AG09319 (cell line): ENCODE data around the gene MFN2.

Experiments
- DNase-seq: peaks from one replicate; pipeline ENCODE4 v3.0.0-alpha.2; 2010; ENCODE audit warnings: low read depth; ENCODE audit errors: extremely low read depth
- TF ChIP-seq, protein P1 (sequence below): IDR thresholded peaks from 2 replicates; pipeline ENCODE4 v1.5.1; 2011; ENCODE audit warnings: low read depth, mild to moderate bottlenecking, inconsistent platforms, low read length, moderate library complexity

The MFN2 gene

DNA sequence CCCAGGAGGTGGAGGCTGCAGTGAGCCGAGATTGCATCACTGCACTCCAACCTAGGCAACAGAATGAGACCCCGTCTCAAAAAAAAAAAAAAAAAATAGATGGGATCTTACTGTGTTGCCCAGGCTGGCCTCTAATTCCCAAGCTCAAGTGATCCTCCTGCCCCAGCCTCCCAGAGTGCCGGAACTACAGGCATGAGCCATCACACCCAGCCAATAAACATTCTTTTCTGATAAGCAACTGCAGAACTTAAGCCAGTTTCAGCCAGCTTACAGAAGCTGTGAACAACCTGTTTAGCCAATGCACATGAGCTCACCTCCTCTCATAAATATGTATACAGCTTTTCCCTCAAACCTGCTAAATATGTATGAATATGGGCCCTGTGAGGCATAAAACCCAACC lies 35.9 kb downstream of the MFN2 start:
- DNase-seq, result no peak

DNA sequence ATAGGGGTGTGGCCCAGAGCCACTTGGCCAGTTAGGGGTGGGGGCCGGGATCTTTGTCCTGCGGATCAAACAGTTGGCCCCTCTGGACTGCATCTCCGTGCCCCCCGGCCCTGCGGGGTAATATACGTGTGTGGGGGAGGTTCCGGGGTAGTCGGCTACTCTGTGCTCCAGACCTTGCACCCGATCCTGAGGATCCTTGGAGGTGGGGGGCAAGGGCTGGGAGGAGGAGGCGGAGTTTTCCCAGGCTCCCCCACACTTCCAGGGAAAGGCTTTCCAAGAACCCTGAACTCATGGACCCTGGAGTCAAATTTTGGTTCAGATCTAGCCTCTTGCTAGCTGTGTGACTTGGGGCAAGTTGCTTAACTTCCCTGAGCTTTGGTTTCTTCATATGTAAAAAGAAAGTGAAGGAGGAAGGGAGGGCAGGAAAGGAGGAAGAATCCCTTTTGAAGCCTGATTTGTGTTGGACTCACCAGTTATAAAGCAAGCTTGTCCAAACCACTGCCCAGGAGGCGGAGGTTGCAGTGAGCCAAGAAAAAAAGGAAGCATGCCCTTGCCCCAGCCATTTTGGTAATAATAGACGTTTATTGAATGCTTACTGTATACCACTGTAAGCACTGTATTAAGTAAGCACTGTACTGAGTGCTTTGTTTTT lies 39.7 kb downstream of the MFN2 start:
- no peak for DNase-seq
- TF ChIP-seq, protein P1, sequence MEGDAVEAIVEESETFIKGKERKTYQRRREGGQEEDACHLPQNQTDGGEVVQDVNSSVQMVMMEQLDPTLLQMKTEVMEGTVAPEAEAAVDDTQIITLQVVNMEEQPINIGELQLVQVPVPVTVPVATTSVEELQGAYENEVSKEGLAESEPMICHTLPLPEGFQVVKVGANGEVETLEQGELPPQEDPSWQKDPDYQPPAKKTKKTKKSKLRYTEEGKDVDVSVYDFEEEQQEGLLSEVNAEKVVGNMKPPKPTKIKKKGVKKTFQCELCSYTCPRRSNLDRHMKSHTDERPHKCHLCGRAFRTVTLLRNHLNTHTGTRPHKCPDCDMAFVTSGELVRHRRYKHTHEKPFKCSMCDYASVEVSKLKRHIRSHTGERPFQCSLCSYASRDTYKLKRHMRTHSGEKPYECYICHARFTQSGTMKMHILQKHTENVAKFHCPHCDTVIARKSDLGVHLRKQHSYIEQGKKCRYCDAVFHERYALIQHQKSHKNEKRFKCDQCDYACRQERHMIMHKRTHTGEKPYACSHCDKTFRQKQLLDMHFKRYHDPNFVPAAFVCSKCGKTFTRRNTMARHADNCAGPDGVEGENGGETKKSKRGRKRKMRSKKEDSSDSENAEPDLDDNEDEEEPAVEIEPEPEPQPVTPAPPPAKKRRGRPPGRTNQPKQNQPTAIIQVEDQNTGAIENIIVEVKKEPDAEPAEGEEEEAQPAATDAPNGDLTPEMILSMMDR, result no peak

More for the DNA sequence above, 35.9 kb downstream of the MFN2 start:
- TF ChIP-seq, protein P1, result no peak

DNA sequence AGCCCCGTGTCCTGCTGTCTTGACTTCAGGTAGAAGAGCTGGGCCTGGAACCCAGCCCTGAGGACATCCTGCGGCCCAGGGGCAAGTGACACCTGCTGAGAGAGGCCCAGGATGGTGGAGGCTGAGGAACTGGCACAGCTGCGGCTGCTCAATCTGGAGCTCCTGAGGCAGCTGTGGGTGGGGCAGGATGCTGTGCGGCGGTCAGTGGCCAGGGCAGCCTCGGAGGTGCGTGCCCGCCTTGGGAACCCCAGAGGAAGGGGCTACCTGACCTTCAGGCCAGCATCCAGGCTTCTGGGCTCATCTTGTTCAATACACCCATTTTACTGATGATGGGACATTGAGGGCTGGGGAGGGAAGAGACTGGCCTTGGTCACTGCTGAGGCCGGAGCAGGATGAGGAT lies 41.4 kb downstream of the MFN2 start:
- TF ChIP-seq, protein P1, result no peak
- DNase-seq, result no peak

DNA sequence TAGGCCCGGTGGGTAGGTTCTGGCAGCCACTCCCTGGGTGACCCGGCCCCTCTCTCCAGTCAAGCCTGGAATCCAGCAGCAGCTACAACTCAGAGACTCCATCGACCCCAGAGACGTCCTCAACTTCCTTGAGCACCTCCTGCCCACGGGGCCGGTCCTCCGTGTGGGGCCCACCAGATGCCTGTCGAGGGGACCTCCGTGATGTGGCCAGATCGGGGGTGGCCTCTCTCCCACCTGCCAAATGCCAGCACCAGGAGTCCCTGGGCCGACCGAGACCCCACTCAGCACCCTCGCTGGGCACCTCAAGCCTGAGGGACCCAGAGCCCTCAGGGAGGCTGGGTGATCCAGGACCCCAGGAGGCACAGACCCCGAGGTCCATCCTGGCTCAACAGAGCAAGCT lies 41.8 kb downstream of the MFN2 start:
- TF ChIP-seq, protein P1, result no peak
- DNase-seq, result no peak

DNA sequence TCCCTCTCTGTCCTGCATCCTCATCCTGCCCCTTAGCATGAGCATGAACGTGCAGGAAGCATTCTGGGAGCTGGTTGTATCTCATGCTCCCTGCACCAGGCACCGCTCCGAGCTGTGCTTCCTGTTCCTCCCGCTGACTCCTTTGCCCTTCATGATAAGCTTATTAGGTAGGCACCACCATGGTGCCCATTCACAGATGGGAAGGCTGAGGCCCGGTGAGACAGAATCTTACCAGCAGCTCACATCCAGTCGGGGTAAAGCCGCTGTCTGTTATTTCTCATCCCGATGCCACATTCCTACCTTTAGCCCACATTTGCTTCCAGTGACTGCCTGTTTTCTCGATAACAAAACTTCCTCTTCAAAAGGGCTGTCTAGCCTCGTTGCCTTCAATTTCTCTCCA lies 46.3 kb downstream of the MFN2 start:
- TF ChIP-seq, protein P1, result no peak
- DNase-seq, result no peak

DNA sequence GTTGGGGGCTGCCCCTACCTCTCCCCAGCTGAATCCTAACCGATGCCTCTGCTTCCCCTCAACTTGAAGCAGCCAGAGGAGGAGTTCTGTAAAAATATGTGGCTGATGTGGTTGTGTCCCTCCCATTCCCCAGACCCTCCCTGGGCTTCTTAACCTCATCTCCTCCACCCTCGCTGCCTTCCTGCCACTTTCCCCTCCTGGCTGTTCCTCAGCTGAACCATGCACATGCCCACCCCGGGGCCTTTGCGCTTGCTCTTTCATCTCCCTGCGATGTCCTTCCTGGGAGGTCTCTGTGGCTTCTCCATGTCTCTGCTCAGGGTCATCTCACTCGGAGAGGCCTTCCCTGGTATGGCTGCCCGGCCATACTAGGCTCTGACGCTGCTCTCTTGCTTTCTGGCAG lies 48.0 kb downstream of the MFN2 start:
- DNase-seq, result no peak
- TF ChIP-seq, protein P1, result no peak

DNA sequence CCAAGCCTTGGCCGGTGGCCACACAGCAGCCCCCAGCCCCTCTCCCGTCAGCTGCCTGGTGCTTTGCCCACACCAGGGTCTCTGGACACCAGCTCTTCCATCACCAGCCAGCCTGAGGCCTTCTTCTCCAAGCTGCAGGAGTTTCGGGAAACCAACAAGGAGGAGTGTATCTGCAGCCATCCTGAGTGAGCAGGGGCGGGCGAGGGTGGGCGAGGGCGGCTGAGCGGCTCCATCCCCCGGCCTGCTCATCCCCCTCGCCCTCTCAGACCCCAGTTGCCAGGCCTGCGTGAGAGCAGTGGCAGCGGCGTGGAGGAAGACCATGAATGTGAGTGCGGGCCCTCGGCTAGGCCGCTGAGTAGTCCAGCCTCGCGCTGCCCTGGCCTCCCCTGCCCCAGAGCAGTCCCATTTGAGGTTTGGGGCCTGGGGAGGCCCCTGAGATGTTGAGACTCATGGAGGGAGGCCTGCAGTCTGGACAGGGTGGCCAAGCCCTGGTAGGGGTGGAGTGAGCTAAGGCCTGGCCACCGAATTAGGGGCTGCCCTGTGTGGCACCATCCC lies 48.8 kb downstream of the MFN2 start:
- no peak for DNase-seq
- TF ChIP-seq, protein P1, result no peak
